HG02938 (cell line): ENCODE data around the gene MTAP.
"Not testable (repeated sequence)": the region's sequence is repeated elsewhere in the genome, so short reads cannot be mapped to it uniquely, and the experiment has no call there.

ENCODE experiments used
- ATAC-seq: cut with Tn5 transposase; IDR thresholded peaks from one replicate; pipeline ENCODE4 v1.9.1; 2021; ENCODE audit warnings: mild to moderate bottlenecking, moderate library complexity; ENCODE audit not compliant: unreplicated experiment

The MTAP gene

GRCh38 chr9:21906213-21906612 is 103.8 kb downstream of the MTAP start:
- ATAC-seq = no peak

DNA sequence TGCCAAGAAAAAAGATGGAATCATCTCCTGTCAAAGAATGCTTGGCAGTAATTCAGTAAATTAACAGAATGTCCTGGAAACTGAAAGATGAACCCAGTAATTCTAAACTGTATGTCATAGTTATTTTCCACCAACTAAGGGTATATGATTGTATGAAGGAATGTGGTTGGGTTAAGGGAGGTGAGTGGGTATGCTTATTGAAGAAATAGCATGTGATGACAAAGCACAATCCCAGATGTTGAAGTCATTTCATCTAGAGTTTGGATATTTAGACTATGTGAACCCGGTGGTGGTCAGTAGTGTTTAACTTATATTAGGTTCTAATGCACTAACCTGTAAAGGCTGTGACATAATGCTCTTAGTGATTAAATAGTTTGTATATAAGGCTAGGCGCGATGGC is 104.4 kb downstream of the MTAP start:
- no peak for ATAC-seq

GRCh38 chr9:21919377-21920362 is 117.2 kb downstream of the MTAP start:
- ATAC-seq = peak; percentile 92

- ATAC-seq = no peak
Measured at GRCh38 chr9:21923694-21924093, 121.3 kb downstream of the MTAP start.

DNA sequence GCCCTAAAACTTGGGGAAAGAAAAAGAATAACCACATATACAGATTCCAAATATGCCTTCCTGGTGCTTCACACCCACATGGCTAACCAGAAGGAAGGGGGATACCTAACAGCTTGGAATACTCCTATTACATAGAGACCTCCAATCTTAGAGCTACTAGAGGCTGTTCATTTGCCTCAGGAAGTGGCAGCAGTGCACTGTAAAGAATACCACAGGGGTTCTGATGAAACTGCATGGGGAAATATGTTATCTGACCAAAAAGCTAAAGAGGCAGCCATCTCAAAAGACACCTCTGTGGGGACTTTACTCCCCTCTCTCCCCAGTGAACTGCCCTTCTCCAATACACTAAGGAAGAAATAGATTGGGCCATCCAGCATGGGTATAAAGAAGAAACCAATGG is 125.3 kb downstream of the MTAP start:
- no peak for ATAC-seq

- ATAC-seq = no peak
Measured at GRCh38 chr9:21931428-21931827, 129.0 kb downstream of the MTAP start.

DNA sequence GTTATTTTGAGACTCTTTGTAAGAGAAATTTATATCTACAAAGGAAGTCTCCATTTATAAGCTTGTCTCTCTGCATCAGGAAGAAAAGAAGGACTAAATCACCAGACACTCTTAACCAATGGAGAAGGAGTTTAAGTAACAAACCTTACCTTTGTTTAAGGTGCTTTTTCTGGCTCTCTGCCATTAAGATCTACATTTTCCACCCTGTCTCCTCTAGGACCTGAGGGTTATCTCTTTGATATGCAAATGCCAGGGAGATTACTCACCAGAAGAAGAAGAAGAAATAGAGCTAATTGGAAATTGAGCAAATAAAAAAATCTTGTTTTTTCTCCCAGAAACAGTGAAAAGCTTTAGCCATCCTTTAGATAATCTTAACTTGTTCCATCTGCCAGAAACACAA is 130.8 kb downstream of the MTAP start:
- no peak for ATAC-seq

- no peak for ATAC-seq
Measured at GRCh38 chr9:21933865-21934264, 131.4 kb downstream of the MTAP start.

DNA sequence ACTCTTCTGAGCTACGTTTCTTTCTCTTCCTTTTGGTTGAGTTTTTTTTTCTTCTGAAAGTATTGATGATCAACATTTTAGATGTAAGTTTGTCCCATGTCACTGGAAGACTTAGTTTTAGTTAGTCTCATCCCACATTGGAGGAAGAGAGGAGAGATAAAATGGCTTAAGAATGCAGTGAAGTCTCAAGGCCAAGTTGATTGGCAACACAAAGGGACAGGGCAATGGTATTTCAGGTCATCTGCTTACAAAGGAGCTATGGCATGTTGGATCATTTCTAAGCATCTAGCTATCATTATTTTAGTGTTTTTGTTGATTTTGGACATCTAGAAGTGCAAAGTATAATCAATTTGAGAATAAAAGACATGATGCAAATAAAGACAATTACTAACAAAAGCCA is 133.2 kb downstream of the MTAP start:
- ATAC-seq = no peak

- ATAC-seq = no peak
Measured at GRCh38 chr9:21936161-21936560, 133.7 kb downstream of the MTAP start.

DNA sequence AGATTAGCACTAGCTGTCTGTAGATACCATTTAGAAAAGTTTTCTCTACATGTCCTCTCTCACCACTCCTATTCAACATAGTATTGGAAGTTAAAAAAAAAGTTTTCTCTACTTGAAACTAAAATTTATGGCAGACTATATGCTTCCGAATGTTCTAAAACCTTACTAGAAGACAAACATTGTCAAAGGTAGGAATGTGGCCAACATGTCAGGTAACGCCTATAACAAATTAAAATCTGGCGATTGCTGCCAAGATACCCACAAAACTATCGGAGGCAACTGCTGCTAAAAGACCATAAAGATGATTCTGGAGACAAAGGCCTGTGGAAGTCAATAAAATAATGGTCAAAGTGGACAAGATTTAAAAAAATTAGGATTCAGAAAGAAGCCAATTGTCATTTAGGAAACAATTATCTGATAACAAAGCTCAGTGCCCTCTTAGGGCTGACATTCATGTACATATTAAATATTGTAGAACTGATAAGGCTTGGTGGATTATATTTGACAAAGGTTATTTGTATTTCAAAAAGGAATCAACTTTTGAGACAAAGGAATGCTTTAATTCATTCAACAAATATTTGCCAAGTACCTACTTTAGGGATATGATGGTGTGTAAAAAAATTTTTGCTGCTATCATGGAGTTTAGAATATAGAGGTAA is 139.0 kb downstream of the MTAP start:
- ATAC-seq = no peak

DNA sequence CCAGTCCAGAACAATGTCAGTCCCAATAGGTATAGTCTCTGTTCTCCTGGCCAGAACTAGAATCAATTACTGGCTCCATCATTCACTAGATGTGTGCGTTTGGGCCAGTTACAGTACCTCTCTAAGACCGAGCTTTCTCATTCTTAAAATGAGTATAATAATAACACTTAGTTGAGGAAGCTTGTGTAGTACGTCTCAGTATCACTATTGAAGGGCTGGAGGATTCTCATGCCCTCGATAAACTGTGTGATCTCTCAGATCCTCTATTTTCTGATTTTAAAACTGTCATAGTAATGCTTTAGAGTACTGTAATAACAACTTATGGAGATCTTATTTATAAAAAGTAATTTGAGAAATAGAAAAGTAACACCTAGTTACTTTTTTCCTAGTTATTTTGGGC is 141.0 kb downstream of the MTAP start:
- peak; percentile 85 for ATAC-seq

GRCh38 chr9:21945606-21946005 is 143.2 kb downstream of the MTAP start:
- no peak for ATAC-seq

- no peak for ATAC-seq
Measured at GRCh38 chr9:21958833-21959232, 156.4 kb downstream of the MTAP start.

DNA sequence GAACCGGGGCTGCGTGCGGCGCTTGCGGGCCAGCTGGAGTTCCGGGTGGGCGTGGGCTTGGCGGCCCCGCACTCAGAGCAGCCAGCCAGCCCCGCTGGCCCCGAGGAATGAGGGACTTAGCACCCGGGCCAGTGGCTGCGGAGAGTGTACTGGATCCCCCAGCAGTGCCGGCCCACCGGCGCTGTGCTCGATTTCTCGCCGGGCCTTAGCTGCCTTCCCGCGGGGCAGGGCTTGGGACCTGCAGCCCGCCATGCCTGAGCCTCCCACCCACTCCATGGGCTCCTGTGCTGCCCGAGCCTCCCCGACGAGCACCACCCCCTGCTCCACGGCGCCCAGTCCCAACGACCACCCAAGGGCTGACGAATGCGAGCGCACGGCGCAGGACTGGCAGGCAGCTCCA is 156.8 kb downstream of the MTAP start:
- not testable (repeated sequence) for ATAC-seq

DNA sequence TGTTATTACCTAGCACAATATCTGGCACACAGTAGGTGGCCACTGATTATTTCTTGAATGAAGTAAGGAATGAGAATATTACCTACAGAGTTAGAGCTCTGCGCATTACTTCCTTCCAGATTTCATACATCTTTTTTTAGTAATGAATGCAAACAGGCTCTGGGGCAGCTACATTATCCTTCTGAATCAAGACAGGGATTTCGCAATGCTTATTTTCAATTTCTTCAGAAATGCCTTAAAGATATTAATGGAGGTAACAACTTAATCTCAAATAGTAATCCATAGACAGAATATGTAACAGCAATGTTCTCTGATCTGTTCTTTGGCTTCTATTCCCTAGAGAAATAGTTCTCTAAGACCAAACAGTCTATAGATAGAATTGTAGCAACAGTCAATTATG is 159.1 kb downstream of the MTAP start:
- no peak for ATAC-seq

DNA sequence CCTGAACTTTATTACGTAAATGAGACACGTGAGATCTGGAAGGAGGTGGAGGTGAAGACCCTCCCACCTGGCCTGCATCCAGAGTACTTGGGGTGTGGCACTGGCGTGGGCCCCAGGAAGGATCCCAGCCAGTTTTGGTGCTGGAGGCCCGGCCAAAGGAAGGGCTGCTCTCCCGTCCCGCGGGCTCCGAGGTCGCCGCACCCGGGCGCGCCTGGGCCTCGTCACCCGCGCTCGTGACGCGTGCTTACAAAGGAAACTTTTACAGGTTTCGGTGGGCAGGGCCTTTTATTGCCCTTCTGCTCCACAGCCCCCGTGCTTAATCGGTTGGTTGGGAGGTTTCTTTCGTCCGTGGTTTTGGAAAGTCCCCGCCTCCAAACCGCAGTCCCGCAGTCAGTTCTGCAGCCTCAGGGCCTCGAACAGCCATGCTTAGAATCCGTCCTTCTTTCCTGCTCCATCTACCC is 162.5 kb downstream of the MTAP start:
- ATAC-seq = peak; percentile 65

GRCh38 chr9:21965401-21965951 is 163.0 kb downstream of the MTAP start:
- ATAC-seq = peak; percentile 71

DNA sequence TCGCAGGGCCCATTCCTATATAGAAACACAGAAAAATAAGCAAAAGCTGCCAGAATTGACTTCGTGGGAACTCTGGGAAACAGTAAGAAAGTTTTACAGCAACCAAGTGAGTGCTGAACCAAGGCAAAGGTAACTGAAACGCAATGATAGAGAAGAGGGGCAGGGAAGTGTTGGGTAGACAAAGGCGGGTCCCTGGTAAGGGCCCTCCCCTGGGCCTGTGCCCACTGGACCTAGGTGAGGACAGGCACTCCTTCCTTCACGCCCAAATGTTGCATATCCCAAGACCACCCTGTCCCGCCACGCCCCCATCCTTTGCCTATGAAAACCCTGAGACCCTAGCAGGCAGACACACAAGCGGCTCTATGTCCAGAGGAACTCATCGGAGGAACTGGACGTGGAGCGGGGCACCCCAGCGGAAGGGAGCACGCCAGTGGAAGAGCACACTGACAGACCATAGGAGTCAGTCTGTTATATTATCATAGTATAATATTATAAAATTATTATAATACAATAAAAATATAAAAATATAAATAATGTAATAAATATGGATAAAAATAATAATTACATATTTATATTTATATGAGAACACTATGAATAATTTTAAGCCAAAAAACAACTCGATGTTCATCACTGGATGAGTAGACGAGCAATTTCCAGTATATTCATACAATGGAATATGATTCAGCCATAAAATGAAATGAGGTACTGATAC is 163.9 kb downstream of the MTAP start:
- no peak for ATAC-seq

- ATAC-seq = no peak
Measured at GRCh38 chr9:21967169-21967568, 164.7 kb downstream of the MTAP start.

- no peak for ATAC-seq
Measured at GRCh38 chr9:21967702-21968101, 165.3 kb downstream of the MTAP start.
